ENCODE measurements around the gene STIP1.
A peak's percentile ranks its signal among the peaks of the same experiment; 100 is the strongest.
"Not testable (repeated sequence)": the region's sequence is repeated elsewhere in the genome, so short reads cannot be mapped to it uniquely, and the experiment has no call there.

STIP1 gene

DNA sequence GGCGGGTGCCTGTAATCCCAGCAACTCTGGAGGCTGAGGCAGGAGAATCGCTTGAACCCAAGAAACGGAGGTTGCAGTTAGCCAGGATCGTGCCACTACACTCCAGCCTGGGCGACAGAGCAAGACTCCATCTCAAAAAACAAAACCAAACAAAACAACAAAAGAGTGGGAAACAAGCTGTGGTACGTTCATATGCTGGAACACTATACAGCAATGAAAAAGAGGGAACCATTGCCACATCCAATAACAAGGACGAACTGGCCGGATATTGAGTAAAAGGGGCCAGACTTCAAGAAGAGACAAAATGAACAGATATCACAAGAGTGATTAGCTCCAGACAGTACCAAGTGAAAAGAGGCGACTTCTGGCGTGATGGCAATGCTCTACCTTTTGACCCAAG is 24.9 kb upstream of the STIP1 start:
- no peak for DNase-seq

DNA sequence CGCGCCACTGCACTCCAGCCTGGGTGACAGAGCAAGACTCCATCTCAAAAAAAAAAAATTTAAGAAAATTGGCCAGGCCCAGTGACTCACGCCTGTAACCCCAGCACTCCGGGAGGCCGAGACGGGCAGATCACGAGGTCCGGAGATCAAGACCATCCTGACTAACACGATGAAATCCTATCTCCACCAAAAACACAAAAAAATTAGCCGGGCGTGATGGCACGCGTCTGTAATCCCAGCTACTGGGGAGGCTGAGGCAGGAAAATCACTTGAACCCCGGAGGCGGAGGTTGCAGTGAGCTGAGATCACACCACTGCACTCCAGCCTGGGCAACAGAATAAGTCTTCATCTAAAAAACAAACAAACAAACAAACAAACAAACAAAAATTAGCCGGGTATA is 23.2 kb upstream of the STIP1 start:
- not testable (repeated sequence) for DNase-seq

DNA sequence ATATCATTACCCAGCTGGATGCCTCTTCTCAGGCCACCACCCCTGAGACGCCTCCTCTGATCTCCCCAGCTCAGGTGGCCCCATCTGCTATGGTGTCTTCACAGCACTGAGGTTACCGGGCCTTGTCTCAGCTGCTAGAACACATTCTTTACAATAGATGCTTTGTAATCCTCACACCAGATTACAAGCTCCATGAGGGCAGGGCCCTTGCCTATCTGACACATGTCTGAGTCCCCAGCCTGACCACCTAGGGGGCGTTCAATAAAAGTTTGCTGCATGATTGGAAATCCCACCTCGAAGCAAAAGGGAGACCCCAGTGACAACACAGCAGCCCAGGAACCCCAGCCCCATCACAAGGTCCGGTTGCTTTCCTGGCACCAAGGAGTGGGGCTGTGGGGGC is 22.0 kb upstream of the STIP1 start:
- no peak for DNase-seq

DNA sequence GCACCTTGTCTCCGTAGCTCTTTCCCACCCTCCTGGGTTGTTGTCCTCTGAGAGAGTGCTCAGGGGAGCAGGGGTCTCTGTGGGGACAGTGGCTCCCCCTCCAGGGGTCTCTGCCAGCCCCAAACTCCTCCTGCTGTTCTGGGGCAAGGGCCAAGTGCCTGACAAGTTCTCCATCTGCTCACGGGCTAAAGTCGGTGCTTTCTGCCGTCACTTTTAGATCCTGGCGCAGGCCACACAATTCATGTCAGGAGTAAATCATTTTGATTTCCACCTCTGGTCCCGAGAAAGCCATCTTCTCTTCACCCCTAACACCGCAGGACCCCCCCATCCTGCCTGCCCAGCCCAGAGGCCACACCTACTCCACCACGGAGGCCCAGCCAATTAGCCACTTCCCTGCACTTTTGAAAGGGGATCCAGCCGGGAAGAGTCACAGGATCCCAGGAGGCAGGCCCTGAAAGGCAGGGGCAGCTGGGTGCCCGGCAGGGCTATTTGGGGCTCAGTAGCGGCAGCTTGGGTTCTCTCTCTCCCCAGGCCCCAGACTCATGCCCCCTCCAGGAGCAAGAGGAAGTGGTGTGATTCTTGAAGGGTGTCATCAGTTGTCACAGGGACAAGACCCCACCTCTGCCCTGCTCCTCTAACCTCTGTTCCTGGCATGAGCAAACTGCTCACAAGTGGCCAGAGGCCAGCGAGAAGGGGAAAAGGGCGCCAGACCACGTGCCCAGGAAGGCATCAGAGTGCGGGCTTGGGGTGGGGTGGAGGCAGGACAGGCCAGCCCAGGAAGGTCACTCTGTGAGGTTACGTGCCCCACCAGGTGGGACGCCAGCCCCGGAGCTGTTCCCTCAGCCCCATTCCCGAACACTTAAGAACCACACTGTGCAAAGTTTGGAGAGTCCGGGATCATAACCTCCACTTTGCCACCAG is 21.3 kb upstream of the STIP1 start:
- DNase-seq, result no peak

DNA sequence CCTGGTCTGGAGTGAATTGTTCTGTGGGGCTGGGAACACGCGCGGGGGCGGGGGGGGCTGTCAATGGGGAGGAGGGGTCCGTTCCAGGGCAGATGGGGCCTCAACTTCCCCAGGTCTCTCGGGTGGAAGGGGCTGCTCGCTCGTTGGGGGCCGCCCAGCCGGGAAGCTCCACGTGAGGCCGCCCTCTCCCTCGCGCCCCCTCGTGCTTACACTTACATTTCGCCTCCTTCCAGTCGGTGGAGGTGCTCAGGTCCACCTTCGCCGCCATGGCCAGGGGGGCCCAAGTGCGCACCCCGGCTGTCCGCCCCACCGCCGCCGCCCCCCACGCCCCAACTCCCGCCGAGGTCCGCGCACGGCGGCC is 20.5 kb upstream of the STIP1 start:
- DNase-seq, result no peak

DNA sequence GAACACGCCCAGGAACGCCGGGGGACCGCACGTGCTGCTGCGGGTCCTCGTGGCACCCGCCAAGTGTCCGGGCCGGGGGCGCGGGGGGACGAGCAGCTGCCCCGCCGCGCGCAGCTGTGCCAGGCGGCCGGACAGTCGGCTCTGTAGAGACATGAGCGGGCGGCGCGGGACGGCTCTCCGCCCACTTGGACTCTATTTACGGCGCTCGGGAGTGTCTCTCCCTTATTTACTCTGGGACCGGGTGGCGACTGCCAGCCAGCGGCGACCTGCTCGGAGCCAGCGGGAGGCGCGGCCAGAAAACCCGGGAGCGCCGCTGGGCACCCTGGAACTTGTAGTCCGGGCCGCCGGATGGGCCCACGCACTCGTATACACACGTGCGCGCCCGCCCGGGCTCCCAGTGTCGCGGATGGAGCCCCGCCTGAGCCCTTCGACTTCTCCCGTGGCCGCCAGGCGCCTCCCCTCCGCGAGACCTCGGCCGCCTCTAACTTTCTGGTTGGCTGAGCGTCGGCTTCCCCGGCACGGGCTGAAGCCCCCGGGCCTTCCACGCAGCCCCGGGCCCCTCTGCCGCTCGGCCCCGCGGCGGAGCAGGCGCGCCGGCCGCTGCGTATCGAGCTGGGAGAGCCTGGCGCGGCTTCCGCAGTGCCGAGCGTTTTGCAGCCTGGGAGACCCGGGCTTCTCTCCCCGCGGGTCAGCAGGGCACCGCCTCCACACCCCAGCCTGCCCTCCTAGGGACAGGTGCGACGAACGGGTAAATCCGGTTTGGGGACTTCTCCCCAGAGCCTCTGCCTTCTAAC is 19.9 kb upstream of the STIP1 start, which contains the start of gene MACROD1:
Gene MACROD1 (minus strand): TSS at position 272 of the 794 bp plus-strand sequence. CDS start 119 bp downstream, at position 153.
- peak; percentile 62 for DNase-seq

DNA sequence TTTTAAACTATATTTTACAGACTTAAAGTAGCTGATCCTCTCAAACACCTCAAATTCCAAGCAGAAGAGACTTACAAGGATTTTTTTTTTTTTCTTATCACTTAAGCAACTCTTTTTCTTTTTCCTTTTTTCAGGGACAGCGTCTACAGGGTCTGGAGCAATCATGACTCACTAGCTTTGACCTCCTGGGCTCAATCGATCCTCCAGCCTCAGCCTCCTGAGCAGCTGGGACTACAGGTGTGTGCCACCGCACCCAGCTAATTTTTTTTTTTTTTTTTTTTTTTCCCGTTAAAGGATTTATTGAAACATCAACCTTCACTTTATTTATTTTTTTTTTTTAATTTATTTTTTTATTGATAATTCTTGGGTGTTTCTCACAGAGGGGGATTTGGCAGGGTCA is 15.6 kb upstream of the STIP1 start:
- DNase-seq, result no peak

DNA sequence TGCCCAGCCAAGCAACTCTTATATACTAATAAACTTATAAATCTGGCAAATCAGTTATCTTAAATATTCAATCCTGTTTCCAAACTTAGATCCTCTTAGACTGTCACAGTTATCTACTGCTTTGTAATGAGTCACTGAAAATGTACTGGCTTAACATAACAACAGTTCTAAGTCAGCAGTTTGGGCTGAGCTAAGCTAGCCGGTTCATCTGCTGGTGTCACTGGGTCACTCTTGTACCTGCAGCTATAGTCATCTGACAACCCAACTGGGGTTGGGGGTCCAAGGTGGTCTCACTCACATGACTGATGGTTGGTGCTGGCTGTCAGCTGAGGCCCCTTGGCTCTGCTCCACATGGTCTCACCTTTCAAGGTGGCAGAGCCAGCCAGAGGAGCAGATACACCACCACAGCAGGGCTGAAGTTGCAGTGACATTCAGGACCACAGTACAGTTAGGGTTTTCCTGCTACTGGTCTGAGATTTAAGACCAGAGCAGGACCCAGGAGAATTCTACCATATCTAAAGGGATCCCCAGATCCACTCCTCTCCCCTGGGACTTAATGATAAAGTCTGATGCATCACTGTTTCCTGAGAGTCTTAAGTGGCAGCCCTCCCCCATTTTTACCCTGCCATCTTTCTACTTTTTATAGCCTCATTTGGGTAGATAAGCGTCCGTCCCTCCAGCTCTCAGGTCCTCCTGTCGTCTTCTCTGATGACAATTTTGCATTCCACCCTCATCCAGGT is 12.2 kb upstream of the STIP1 start:
- no peak for DNase-seq

DNA sequence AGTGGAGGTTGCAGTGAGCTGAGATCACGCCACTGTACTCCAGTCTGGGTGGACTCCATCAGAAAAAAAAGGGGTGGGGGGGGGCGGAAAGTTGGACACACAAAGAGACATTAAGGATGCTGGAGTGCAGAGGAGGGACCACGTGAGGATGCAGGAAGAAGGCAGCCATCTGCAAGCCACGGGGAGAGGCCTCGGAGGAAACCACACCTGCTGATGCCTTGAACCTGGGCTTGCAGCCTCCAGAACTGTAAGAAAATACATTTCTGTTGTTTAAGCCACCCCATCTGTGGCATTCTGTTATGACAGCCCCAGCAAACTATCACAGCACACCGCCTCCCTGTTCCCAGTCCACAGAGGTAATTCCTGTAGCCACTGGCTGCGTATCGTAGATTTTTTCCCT is 9.2 kb upstream of the STIP1 start:
- DNase-seq, result no peak

DNA sequence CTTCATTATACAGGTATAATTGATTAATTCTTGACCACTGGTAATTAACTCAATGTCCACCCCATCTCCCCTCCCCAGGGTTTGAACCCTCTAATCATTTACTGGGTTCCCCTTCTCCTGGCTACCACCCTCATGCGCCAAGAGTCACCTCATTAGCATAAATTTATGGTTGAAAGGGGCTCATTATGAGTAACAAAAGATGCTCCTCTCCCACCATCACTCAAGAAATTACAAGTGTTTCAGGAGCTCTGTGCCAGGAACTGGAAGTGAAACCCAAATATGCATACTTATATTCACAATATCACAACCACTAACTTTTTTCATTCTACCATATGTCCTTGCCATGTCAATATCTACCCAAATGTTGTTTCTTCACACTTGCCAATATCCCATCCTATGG is 7.8 kb upstream of the STIP1 start:
- no peak for DNase-seq

DNA sequence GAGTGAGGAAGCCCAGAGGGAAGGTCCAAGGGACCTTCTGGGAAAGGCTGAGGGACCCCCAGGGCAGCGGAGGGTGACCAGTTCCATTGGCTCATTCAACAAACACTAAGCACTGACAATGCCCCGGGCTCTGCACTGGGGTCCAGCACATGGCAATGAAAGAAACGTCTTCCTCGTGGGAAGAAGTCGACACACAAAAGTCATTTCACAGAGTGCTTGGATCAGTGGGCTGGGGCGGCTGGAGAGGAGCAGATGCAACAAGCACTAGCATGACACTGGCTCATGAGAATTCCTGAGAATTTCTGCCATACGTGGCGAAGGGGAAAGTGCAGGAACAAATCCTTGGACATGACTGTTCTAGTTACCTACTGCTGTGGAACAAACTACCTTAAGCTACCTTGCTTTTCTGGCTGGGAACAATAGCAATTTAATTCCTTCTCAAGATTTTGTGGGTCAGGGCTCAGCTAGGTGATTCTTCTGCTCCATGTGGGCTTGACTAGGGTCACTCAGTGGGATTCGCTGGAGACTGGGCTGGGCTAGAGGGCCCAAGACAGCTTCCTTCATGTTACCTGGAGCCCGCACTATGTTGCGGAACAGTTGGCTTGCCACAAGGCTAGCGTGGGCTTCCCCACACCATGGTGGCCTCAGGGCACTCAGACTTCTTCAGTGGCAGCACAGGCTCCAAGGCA is 6.9 kb upstream of the STIP1 start:
- DNase-seq, result no peak

DNA sequence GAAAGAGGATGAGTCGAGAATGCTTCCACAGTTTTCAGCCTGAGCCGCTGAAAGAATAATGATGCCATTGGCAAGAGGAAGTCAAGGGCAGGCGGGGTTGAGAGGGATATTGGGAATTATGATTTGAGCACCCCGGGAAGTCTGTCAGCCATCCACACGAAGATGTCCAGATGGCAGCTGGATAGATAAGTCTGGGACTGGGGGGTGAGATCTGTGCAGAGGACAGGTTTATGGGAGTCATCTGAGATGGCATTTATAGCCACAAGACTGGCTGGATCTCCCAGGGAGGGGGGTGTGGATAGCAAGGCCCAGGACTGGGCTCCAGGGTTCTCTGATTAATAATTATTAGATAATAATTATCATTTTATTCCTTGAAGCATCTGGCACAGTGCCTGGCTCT is 5.1 kb upstream of the STIP1 start:
- no peak for DNase-seq

DNA sequence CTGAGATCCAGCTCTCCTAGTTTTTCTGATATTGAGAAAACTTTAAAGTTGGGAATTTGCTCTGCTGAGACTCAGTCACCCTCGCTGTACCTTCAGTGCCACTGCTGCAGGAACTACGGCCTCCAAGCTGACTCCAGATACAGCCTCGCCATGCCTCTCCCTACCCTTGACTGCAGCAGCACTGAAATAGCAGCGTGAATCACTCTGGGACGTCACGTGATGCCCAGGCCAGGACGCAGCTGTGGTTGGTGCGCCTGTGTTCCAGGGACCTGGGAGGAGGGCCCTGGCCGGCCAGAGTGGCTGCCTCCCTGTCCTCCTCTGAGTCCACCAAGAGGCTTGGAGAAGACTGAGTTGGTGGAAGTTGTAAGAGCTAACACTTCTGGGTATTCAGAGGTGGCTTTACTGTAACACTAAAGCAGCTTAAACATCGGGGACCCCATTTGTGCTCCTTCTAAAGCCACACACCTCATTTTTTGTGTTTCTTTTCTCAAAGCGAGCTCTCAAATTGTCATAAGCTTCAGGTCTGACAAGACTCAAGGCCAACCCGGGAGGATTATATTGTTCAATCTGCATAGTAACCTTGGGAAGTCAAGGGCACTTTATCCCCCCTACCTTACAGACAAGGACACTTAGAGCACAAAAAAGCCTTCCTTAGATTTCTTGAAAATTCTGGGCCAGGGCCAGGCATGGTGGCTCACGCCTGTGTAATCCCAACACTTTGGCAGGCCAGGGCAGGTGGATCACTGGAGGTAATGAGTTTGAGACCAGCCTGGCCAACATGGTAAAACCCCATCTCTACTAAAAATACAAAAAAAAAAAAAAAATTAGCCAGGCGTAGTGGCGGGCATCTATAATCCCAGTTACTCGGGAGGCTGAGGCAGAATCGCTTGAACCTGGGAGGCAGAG is 4.2 kb upstream of the STIP1 start:
- no peak for DNase-seq

DNA sequence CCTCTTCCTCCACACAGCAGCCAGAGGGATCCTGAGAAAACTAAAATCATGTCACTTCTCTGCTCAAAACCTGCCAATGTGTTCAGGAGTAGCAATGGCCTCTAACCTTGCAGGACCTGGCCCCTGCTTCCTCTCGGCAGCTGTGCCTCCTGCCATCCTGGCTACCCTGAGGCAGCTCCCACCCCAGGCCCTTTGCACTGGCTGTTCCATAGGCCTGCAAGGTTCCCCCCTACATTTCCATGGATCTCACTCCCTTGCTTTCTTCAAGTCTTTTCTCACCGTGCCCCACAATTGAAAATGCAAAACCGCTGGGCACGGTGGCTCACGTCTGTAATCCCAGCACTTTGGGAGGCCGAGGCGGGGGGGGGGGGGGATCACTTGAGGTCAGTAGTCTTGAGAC is 2.1 kb upstream of the STIP1 start:
- no peak for DNase-seq

DNA sequence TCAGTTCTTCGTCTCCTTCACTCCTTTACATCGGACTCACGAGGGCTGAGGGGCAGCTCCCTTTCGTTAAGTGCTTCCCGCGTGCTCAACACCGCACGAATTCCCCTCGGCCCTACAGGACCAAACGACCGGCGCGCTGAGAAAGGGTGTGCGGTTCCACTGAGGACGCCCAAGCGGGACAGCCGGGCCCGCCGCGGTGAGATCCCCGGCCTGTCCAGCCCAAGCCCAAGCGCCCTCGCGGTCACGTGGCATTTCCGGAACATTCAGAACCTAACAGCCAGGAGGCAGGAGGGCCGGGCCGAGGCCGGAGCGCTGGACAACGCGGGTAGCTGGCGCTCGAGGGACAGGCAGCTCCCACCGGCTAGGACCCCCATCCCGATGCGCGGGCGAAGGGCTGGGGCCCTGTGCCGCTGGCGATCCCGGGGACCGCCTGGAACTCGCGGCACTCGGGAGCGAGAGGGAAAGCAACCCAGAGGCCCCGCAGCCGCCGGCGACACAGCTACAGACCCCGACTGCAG is 737 bp upstream of the STIP1 start:
- DNase-seq, result no peak

DNA sequence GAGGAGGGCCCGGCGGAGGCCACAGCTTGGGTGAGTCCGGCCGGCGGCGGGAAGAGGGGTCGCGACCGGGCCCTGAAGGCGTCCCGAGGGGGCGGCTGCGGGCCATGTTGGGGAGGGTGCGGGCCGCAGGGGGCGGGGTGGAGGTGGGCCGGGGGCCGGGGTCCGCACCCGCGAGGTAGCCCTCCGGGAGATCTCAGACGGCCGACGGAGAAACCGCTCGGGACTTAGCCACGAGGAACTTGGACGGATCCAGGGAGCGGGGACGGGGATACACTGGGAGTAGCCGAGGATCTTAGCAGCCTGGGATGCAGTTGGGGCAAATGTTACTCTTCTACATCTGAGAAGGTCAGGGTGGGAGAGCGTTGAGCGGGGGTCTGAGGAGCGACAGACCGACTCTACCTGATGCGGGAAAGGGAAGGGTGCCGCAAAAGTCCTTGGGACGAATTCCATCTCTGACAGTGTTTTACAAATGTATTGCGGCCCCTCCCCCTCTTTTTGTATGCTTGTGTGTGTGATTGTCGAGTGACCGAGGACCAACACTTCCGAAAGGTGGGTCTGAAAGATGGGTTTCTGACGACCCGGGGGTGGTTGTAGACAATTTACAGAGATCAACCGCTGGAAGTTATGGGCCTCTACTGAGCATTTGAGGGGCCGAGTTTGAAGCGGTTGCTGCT is 658 bp downstream of the STIP1 start:
- no peak for DNase-seq

DNA sequence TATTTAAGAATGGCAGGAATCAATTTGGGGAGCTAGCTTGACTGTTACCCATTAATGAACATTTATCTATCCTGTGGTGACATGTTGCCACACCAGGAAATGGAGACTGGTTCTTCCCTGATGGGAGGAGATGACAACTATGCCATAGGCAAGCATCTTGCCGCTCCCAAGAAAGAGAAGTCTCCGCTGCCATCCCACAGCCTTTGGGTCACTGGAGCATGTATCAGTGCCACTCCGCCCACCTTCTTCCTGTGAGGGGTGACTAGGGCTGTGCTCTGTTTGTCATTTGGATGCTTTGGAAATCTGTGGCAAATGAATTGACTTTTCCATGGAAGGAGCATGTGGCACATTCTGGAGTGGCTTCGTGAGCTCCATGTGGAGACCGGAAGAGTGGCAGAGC is 6.5 kb downstream of the STIP1 start:
- no peak for DNase-seq

DNA sequence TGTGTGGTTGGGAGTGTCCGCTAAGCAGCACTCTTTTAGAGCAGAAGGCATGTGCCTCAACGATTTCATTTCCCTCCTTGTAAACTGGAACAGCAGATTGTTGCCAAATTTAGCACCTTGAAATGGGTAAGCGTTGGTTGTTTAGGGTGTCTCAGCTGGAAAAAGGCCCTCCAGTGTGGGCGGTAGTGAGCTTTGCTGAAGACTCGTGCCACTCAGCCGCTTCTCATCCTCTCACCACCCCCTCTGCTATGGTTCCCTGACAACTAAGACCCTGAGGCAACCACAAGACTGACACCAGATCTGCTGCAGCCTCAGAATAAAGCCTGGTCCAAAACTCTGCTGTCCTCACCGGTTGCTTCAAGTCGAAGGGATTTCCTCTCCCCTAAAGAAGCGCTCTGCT is 10.7 kb downstream of the STIP1 start:
- DNase-seq, result no peak

DNA sequence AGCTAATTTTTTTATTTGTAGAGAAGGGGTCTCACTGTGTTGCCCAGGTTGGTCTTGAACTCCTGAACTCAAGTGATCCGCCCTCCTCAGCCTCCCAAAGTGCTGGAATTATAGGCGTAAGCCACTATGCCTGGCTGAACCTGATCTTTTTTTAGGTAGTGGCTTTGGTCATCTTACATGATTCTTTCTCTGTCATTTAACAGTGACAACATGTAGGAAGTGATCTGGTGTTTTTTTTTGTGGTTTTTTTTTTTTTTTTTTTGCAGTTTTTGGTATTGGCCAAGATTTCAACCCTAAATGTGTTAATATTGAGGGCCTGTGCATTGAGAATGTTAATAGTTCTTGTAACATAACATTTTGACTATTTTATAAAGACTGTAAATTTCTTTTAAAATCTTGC is 12.5 kb downstream of the STIP1 start:
- no peak for DNase-seq

DNA sequence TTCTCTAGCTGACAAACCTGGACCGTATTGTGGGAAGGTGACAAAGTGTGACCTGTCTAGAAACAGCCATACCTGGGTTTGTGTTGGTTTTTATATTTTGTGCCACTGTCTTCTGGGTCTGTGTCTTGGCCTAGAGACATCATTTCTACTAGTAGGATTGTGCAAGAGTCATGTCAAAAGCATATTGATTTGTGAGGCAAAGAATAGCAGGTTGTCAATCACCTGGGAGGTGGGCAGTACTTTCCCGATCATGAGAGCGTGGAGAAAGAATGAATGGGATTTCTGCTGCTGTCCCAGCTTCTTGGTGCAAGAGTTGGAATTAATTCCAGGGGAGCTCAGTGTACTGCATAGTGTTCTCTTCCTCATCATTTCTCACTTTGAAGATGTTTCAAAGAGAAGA is 15.6 kb downstream of the STIP1 start:
- no peak for DNase-seq

DNA sequence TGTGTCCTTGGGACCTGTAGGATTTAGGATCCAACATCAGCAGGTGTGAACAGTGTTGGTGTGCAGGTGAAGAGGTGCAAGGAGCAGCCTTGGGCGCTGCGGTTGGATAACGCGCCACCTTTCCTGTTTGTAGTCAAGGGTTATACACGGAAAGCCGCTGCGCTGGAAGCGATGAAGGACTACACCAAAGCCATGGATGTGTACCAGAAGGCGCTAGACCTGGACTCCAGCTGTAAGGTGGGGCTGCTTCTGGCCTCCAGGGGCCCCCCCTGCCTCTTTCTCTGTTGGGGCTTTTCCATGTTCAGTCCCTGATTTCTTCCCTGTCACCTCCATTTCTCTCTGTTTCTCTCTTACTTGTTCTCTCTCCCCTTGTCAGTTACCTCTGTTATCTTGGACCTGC is 17.0 kb downstream of the STIP1 start:
- no peak for DNase-seq

All from NCI-H1048 (cell line).